ENCODE results near the gene LAMA3.

DNA sequence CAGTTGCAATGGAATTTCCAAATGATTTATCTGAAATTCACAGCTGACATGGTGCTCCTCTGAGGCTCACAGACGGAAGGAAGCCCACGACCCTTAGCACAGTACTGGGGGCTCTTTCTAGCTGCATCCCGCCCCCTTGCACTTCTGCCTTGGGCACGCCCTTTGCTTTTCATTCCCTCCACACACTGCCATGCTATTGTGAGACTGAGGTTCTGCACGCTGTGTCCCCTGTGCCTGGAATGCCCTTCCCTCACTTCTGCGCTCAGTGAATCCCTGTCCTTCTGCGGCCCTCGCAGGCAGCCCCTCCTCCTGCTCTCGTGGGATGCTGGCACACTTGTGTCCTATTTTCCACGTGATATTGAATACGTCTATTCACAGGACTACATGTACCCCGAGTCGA, 189.9 kb downstream of the LAMA3 start:
- TF ChIP-seq, protein P1, sequence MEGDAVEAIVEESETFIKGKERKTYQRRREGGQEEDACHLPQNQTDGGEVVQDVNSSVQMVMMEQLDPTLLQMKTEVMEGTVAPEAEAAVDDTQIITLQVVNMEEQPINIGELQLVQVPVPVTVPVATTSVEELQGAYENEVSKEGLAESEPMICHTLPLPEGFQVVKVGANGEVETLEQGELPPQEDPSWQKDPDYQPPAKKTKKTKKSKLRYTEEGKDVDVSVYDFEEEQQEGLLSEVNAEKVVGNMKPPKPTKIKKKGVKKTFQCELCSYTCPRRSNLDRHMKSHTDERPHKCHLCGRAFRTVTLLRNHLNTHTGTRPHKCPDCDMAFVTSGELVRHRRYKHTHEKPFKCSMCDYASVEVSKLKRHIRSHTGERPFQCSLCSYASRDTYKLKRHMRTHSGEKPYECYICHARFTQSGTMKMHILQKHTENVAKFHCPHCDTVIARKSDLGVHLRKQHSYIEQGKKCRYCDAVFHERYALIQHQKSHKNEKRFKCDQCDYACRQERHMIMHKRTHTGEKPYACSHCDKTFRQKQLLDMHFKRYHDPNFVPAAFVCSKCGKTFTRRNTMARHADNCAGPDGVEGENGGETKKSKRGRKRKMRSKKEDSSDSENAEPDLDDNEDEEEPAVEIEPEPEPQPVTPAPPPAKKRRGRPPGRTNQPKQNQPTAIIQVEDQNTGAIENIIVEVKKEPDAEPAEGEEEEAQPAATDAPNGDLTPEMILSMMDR (conservative IDR thresholded peaks at IDR 0.05 in 1 of 2, IDR thresholded peaks at IDR 0.05 in 1 of 2; ENCODE audit: low read depth in 1 of 2, low read length in 2 of 2) = no peak
- no peak for TF ChIP-seq EZH2 (IDR thresholded peaks at IDR 0.05; ENCODE audit: low read length, missing control alignments)
